HL-60/S4 treated with phorbol 12-myristate 13-acetate at 8.2 ng/mL for 4 days and 3 days (cell line): ENCODE data around the gene GABARAP.

ENCODE experiments used
- in situ Hi-C: fragments of 300-500 bp; cut with MboI; formaldehyde crosslinking; loops from 2 replicates; pipeline ENCODE4 v1.15.0; 2022; ENCODE audit warnings: low sequenced_read_pairs

Gene GABARAP

GRCh38 chr17:7223375-7223774 lies 18.9 kb downstream of the GABARAP start:
- in situ Hi-C loops: no loop called here

- in situ Hi-C loops: no loop called here
These were observed 19.3 kb downstream of the GABARAP start for GRCh38 chr17:7222972-7223292.

GRCh38 chr17:7222093-7222971 lies 19.9 kb downstream of the GABARAP start:
- in situ Hi-C loops: no loop called here

GRCh38 chr17:7221278-7222092 lies 20.8 kb downstream of the GABARAP start:
- in situ Hi-C loops: no loop called here

GRCh38 chr17:7220593-7221277 lies 21.5 kb downstream of the GABARAP start:
- in situ Hi-C loops: no loop called here

GRCh38 chr17:7219812-7220592 lies 22.2 kb downstream of the GABARAP start, which contains the start of the genes ACADVL and DLG4:
Gene ACADVL (plus strand): TSS chr17:7219938. CDS start chr17:7219985, 47 bp downstream.
Gene DLG4 (minus strand): TSS chr17:7219836.
- in situ Hi-C loops: no loop called here

GRCh38 chr17:7219229-7219811 lies 22.9 kb downstream of the GABARAP start:
- in situ Hi-C loops: no loop called here

GRCh38 chr17:7218758-7219157 lies 23.5 kb downstream of the GABARAP start:
- in situ Hi-C loops: no loop called here

GRCh38 chr17:7218166-7218565 lies 24.1 kb downstream of the GABARAP start:
- in situ Hi-C loops: no loop called here

- in situ Hi-C loops: no loop called here
These were observed 24.9 kb downstream of the GABARAP start for GRCh38 chr17:7217113-7217987.

- in situ Hi-C loops: no loop called here
These were observed 25.8 kb downstream of the GABARAP start for GRCh38 chr17:7216242-7217112.

- in situ Hi-C loops: no loop called here
These were observed 26.5 kb downstream of the GABARAP start for GRCh38 chr17:7215652-7216180.

GRCh38 chr17:7215136-7215638 lies 27.1 kb downstream of the GABARAP start:
- in situ Hi-C loops: no loop called here

- in situ Hi-C loops: no loop called here
These were observed 27.7 kb downstream of the GABARAP start for GRCh38 chr17:7214300-7215135.

GRCh38 chr17:7213895-7214299 lies 28.4 kb downstream of the GABARAP start:
- in situ Hi-C loops: no loop called here

GRCh38 chr17:7211491-7212273 lies 30.6 kb downstream of the GABARAP start:
- in situ Hi-C loops: no loop called here
